Measurements from ENCODE around the gene THUMPD3. TPM values are rescaled to one million over a fixed set of nuclear protein-coding genes. Genes with fewer than 3 reads are reported as not detected.

THUMPD3 gene
- total and polyA plus RNA-seq, 9 of the 15 experiments (the other 6 are each of a cell fraction or from before 2014, with no cell fraction given) = 58.3 to 132 (median 113) TPM

- TF ChIP-seq ZNF175 (CRISPR knock-in tag; IDR thresholded peaks at IDR 0.05; ENCODE audit: low read depth) = peak; percentile 77
- no peak for TF ChIP-seq ZNF76 (CRISPR knock-in tag; IDR thresholded peaks at IDR 0.05; ENCODE audit: borderline replicate concordance)
- TF ChIP-seq FOXP1 (CRISPR knock-in tag; IDR thresholded peaks at IDR 0.05) = no peak
- TF ChIP-seq CEBPB (tag; IDR thresholded peaks at IDR 0.05) = peak; percentile 79
- TF ChIP-seq CEBPG (CRISPR knock-in tag; IDR thresholded peaks at IDR 0.05) = peak; percentile 68
- TF ChIP-seq CEBPG (tag; conservative IDR thresholded peaks at IDR 0.05 in 1 of 2, IDR thresholded peaks at IDR 0.05 in 1 of 2) = peak; percentile 37 to 90; a peak in 3 of 4 replicates
- peak; percentile 50; the same call in 1 of the 2 replicates for TF ChIP-seq EP300 (IDR thresholded peaks at IDR 0.05; ENCODE audit: low read length)
- peak; percentile 30 to 46; a peak in 1 of 4 replicates for TF ChIP-seq KDM1A (IDR thresholded peaks at IDR 0.05)
- no peak for TF ChIP-seq SMAD4 (CRISPR knock-in tag; conservative IDR thresholded peaks at IDR 0.05)
- TF ChIP-seq ZEB2 (IDR thresholded peaks at IDR 0.05) = peak; percentile 69; the same call in 1 of the 2 replicates
- TF ChIP-seq ZNF778 (CRISPR knock-in tag; IDR thresholded peaks at IDR 0.05) = no peak
- 0 out of 2 replicates have a peak, but pooled peaks have one; percentile 7 for TF ChIP-seq ARID3A (IDR thresholded peaks at IDR 0.05; ENCODE audit: borderline replicate concordance, low read depth, low read length)
- TF ChIP-seq ATF1 (CRISPR knock-in tag; IDR thresholded peaks at IDR 0.05) = no peak
- peak; percentile 34; the same call in 1 of the 2 replicates for TF ChIP-seq ATF1 (tag; IDR thresholded peaks at IDR 0.05)
- TF ChIP-seq ZNF318 (IDR thresholded peaks at IDR 0.05; ENCODE audit: borderline replicate concordance in 1 of 2, low read depth in 1 of 2) = 0 out of 4 replicates have a peak, but pooled peaks of 1 of the 2 experiments have one; percentile 31
- TF ChIP-seq TAF15 (IDR thresholded peaks at IDR 0.05; ENCODE audit: low read depth, low read length) = no peak
- peak; percentile 60; the same call in 1 of the 2 replicates for TF ChIP-seq L3MBTL2 (IDR thresholded peaks at IDR 0.05)
- TF ChIP-seq ZNF780A (CRISPR knock-in tag; IDR thresholded peaks at IDR 0.05) = 0 out of 2 replicates have a peak, but pooled peaks have one; percentile 8
- no peak for TF ChIP-seq MBD2 (IDR thresholded peaks at IDR 0.05; ENCODE audit: borderline replicate concordance, low read depth)
These were observed 47.4 kb downstream of the THUMPD3 start (continued) for GRCh38 chr3:9409981-9410854.
